Panc1 (cell line): ENCODE data around the gene PHOX2B.

Experiments
- CTCF ChIP-seq: fragments of 450-650 bp; IDR thresholded peaks from 2 replicates; pipeline ENCODE4 v1.5.1; 2017; ENCODE audit warnings: mild to moderate bottlenecking
- REST ChIP-seq, 2 experiments: IDR thresholded peaks; 2 replicates each; pipeline ENCODE4 v1.6.1; 2011 to 2012; ENCODE audit warnings: low read depth in 2 of 2, control low read depth in 1 of 2, low read length in 1 of 2, mild to moderate bottlenecking in 1 of 2, moderate library complexity in 1 of 2; ENCODE audit not compliant: insufficient read depth in 1 of 2

- TF ChIP-seq CTCF (no peak), REST (IDR thresholded peaks at IDR 0.05; ENCODE audit: insufficient read depth in 1 of 2, low read depth in 2 of 2, low read length in 1 of 2) (no peak)
These were observed 51.8 kb downstream of the PHOX2B start for GRCh38 chr4:41696763-41697162.
